Naive B cell (primary cell): Measurements from ENCODE around the gene G3BP2. TPM values are rescaled to one million over a fixed set of nuclear protein-coding genes. Genes with fewer than 3 reads are reported as not detected.

Source experiments
- ATAC-seq, 2 donors: fragments of 150-1000 bp; cut with Tn5 transposase; 2 replicates each; pipeline ENCODE4 v1.10.0; 2021; ENCODE audit warnings: low read depth in 2 of 2, mild to moderate bottlenecking in 2 of 2, moderate library complexity in 2 of 2
- DNase-seq: peaks from one replicate; pipeline ENCODE4 v3.0.0; 2022
- H3K27ac Mint-ChIP-seq, 6 donors: one replicate each; pipeline ENCODE4 v1.8.0; 2020 to 2022; ENCODE audit warnings: mild to moderate bottlenecking in 6 of 6, mixed read lengths in 6 of 6, moderate library complexity in 5 of 6, inconsistent platforms in 2 of 6
- H3K27me3 Mint-ChIP-seq, 3 donors: one replicate each; pipeline ENCODE4 v1.8.0; 2021 to 2022; ENCODE audit warnings: mixed read lengths in 3 of 3, mild to moderate bottlenecking in 1 of 3
- H3K36me3 Mint-ChIP-seq, 2 donors: one replicate each; pipeline ENCODE4 v1.8.0; 2020 to 2022; ENCODE audit warnings: mixed read lengths in 2 of 2, inconsistent platforms in 1 of 2, mild to moderate bottlenecking in 1 of 2
- H3K4me1 Mint-ChIP-seq, 3 donors: one replicate each; pipeline ENCODE4 v1.8.0; 2020 to 2022; ENCODE audit warnings: mixed read lengths in 3 of 3, inconsistent platforms in 1 of 3, mild to moderate bottlenecking in 1 of 3, moderate library complexity in 1 of 3
- H3K4me3 Mint-ChIP-seq, 8 donors: one replicate each; pipeline ENCODE4 v1.8.0; 2020 to 2022; ENCODE audit warnings: mild to moderate bottlenecking in 8 of 8, mixed read lengths in 8 of 8, moderate library complexity in 8 of 8, inconsistent platforms in 2 of 8
- H3K9me3 Mint-ChIP-seq, 7 donors: one replicate each; pipeline ENCODE4 v1.8.0; 2020 to 2022; ENCODE audit warnings: mixed read lengths in 7 of 7, mild to moderate bottlenecking in 5 of 7, inconsistent platforms in 2 of 7, moderate library complexity in 1 of 7
- polyA plus RNA-seq, 6 donors: library from polyadenylated mRNA; unstranded; fragments of 300-500 nt; fragmentation: Illumina TruSeq; gene quantifications; one replicate each; pipeline ENCODE4 v1.2.3, GENCODE V29; 2021; ENCODE audit warnings: low read depth in 6 of 6

The G3BP2 gene
- polyA plus RNA-seq, 6 donors from 2014 or later: 73.9 to 103 (median 80.5) TPM

DNA sequence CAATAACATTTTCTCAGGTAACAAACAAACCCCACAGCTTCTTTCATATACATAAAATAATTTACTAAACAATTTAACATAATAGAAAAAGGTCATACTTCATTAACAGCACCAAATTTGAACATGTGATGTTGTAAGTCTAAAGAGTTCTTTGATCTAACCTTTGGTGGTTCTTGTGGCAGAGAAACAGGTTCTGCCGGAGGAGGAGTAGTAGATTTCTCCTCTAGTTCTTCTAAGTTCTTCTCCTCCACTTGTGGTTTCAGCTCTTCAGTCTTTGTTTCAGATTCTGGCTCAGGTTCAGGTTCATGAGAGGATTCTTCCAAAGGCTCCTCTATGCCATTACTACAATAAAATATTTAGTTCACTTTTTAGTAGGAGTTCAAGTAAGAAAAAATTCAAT lies 18.3 kb downstream of the G3BP2 start:
- ATAC-seq (no peak), DNase-seq (no peak)
- Mint-ChIP-seq H3K27me3 (no peaks in the 10 kb centered on the region), H3K36me3 (peaks cover 23 to 24% of the 10 kb centered on the region in 2 donors), H3K27ac (peak overlapping the region in 2 of 6 donors; percentile 66), H3K9me3 (no peaks in the 10 kb centered on the region), H3K4me1 (peaks cover 0 to 6% (median 0%) of the 10 kb centered on the region in 3 donors), H3K4me3 (no peak overlapping the region)

DNA sequence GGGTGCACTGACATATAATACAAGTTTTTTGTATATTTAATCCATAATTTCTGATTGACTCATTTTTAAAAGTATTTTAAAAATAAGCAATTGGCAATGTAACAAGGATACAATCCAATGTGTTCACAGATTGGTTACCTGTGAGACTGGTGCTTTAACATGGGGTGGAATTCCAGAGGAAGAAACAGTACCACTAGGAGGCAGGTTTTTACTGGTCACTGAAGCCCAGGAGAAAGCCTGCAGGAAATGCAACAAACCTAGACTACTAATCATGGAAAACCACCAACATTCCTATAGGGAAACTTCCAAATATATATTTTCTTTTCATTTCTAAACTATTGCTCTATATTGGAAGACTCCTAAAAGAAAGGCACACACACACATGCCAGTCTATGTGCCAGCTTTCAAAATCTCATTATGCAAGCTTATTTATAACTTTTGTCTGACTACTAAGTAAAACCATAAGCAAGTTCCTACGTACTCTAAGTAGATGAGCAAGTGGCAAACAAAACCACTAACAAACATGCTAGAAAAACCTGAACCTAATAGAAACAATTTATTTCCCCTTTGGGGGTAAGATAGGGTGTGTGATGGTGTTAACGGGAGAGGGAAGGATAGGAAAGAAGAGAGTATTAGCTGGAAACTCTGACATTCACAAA lies 19.2 kb downstream of the G3BP2 start:
- Mint-ChIP-seq H3K4me3 (no peak overlapping the region), H3K27ac (peak overlapping the region in 2 of 6 donors; percentile 66 to 92), H3K36me3 (peaks cover 21 to 24% of the 10 kb centered on the region in 2 donors), H3K9me3 (no peaks in the 10 kb centered on the region), H3K4me1 (peaks cover 0 to 6% (median 0%) of the 10 kb centered on the region in 3 donors), H3K27me3 (no peaks in the 10 kb centered on the region)
- DNase-seq (no peak), ATAC-seq (no peak)

DNA sequence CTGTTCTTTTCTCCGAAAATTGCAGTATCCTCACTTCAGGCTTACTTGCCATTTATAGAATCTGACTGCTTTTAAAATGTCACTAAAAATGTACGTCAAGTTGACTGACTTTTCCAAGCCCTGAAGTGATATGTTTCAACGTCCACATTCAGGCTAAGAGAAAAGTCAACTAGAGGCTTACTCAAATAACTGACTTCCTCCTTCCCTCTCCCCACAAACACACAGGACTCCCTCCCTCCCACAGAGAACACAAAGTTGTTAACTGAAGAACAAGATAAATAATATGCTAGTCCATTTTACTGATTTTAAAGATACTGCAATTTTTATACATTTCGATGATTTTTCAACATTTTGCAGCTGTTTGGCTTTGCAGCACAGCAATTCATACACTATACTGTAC lies 29.1 kb downstream of the G3BP2 start:
- Mint-ChIP-seq H3K36me3 (peaks cover 13 to 24% of the 10 kb centered on the region in 2 donors), H3K27me3 (no peaks in the 10 kb centered on the region), H3K9me3 (no peaks in the 10 kb centered on the region), H3K4me1 (peaks cover 0 to 1% (median 0%) of the 10 kb centered on the region in 3 donors), H3K27ac (peak overlapping the region in 3 of 6 donors; percentile 10 to 68 (median 26)), H3K4me3 (no peak overlapping the region)
- no peak for DNase-seq
- ATAC-seq: no peak

DNA sequence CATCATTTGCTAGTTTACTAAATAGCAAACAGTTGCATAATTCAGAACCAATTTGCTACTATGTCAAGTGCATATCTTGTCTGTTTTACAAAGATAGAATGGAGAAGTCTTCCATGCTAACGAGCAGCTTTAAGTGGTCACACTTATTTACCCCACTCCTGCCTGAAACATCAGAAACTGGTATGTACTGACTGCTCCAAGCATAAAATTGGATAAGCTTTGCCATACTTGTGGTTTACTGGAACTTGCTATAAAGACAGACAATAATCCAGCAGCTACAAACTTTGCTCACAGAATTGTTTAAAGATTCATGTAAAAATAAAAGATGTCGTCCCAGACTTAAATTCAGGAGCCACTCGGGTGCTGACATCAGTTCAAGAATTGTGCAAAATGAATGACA lies 29.6 kb downstream of the G3BP2 start:
- DNase-seq (no peak), ATAC-seq (no peak)
- peaks cover 13 to 24% of the 10 kb centered on the region in 2 donors for H3K36me3 Mint-ChIP-seq
- H3K9me3 Mint-ChIP-seq: no peaks in the 10 kb centered on the region
- no peak overlapping the region for H3K4me3 Mint-ChIP-seq
- H3K27ac Mint-ChIP-seq: peak overlapping the region in 1 of 6 donors; percentile 68
- H3K27me3 Mint-ChIP-seq: no peaks in the 10 kb centered on the region
- H3K4me1 Mint-ChIP-seq: peaks cover 0 to 5% (median 0%) of the 10 kb centered on the region in 3 donors

DNA sequence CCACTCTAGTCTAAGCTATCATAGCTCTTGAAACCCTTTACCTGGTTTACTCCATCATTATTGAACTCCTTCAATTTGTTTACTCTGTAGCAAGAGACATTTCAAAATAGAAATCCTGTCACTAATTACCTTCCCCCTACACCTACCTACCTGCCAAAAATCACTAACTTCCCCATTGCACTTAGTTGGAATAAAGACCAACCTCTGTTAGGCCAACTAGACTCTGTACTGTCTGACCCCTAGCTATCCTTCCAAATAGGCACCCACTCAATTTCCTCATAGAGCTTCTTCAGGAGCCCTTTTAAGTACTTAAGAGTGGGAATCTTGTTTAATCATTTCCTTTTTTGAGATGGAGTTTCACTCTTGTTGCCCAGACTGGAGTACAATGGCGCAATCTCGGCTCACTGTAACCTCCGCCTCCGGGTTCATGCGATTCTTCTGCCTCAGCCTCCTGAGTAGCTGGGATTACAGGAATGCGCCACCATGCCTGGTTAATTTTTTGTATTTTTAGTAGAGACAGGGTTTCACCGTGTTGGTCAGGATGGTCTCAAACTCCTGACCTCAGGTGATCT lies 34.0 kb downstream of the G3BP2 start:
- ATAC-seq: no peak
- Mint-ChIP-seq H3K4me3 (no peak overlapping the region), H3K9me3 (no peaks in the 10 kb centered on the region), H3K4me1 (peaks cover 0 to 5% (median 0%) of the 10 kb centered on the region in 3 donors), H3K27ac (peak overlapping the region in 1 of 6 donors; percentile 79), H3K27me3 (no peaks in the 10 kb centered on the region), H3K36me3 (peaks cover 1 to 2% of the 10 kb centered on the region in 2 donors)
- no peak for DNase-seq

DNA sequence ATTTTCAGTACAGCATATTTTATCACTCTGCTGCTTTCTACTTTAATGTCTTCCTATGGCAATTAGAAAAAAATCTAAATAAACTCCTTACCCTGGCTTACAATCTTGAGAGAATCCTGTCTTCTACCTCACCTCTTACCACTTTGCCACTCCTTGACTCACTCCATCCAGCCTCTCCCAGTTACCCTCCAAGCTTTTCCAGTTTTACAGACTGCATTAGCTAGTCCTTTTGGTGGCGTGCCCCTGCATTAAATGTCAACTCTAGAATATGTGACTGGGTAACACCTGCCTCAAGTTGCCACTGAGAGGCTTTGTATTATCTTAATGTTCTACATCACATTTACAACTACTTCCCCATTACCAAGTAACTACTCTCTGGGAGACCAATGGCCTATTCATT lies 35.4 kb downstream of the G3BP2 start:
- Mint-ChIP-seq H3K4me3 (no peak overlapping the region), H3K27me3 (no peaks in the 10 kb centered on the region), H3K9me3 (no peaks in the 10 kb centered on the region), H3K4me1 (peaks cover 0 to 5% (median 0%) of the 10 kb centered on the region in 3 donors), H3K36me3 (no peaks in the 10 kb centered on the region), H3K27ac (peak overlapping the region in 1 of 6 donors; percentile 8)
- no peak for DNase-seq
- ATAC-seq: no peak

DNA sequence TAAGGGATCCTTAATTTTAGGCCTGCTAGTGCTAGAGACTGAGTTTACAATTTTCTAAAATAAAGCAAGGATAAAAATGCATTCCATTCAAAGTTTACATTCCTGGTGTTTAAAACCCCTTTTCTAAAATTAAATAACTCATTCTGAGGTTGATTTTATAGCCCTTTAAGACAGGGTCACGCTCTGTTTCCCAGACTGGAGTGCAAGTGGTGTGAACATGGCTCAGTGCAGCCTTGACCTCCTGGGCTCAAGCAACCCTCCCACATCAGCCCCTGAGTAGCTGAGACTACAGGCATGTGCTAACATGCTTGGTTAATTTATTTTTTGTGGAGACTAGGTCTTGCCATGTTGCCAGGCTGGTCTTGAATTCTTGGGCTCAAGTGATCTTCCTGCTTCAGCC lies 36.0 kb downstream of the G3BP2 start:
- Mint-ChIP-seq H3K27ac (no peak overlapping the region), H3K4me1 (peaks cover 0 to 5% (median 0%) of the 10 kb centered on the region in 3 donors), H3K27me3 (no peaks in the 10 kb centered on the region), H3K9me3 (no peaks in the 10 kb centered on the region), H3K36me3 (no peaks in the 10 kb centered on the region), H3K4me3 (no peak overlapping the region)
- no peak for DNase-seq
- no peak for ATAC-seq

DNA sequence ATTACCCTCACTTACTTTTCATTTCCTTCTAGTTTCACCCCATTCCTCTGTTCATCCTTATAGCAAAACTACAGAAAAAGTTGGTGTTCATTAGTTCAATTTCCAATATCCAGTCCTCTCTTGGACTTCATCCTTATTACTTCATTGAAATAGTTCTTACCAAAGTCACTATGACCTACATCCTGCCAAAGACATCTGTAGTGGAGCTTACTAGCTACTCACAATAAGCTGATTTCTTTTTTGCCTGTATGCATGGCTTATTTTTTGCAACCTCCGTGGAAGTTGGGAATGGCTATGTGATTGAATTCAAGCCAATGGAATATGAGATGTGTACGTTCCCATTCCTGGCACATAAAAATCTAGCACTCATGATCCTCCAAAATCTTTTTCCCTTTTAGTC lies 38.3 kb downstream of the G3BP2 start:
- DNase-seq (no peak), ATAC-seq (no peak)
- no peaks in the 10 kb centered on the region for H3K36me3 Mint-ChIP-seq
- H3K27me3 Mint-ChIP-seq: no peaks in the 10 kb centered on the region
- peak overlapping the region in 1 of 6 donors; percentile 45 for H3K27ac Mint-ChIP-seq
- no peaks in the 10 kb centered on the region for H3K9me3 Mint-ChIP-seq
- H3K4me1 Mint-ChIP-seq: peaks cover 6 to 12% (median 10%) of the 10 kb centered on the region in 3 donors
- H3K4me3 Mint-ChIP-seq: no peak overlapping the region

DNA sequence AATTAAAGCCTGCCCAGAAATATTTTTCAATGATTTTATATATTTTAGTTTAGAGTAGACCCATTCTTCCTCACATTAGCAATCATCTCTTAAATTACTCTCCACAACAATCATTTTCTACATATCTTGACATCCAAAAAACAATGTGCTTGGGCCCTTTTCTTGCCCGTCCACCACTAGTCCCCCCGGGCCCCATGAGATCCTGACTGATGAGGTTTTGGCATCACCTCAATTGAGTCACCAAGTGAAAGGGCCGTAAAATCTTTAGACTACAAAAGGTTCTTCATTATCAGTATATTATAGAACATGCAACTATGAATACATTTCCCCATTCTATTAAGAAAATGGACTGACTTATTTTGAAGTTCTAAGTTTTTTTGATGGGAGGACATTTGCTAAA lies 38.9 kb downstream of the G3BP2 start:
- Mint-ChIP-seq H3K4me3 (no peak overlapping the region), H3K27ac (no peak overlapping the region)
- ATAC-seq: no peak

DNA sequence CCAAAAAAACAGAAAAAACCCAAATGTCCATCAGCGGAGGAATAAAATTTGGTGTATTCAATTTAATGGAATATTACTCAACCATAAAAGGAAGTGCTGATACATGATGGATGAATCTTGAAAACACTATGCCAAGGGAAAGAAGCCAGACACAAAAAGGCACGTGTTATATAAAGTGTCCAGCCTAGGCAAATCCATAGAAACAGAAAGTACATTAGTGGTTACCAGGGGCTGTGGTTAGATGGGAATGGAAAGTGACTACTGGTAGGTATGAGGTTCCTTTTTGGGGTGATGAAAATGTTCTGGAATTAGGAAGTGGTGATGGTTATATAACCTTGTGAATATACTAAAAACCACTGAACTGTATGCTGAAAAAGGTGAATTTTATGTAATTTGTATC lies 39.4 kb downstream of the G3BP2 start:
- H3K27ac Mint-ChIP-seq: peak overlapping the region in 1 of 6 donors; percentile 69
- no peak for ATAC-seq
- H3K36me3 Mint-ChIP-seq: no peaks in the 10 kb centered on the region
- DNase-seq: no peak
- H3K4me1 Mint-ChIP-seq: peaks cover 6 to 11% (median 9%) of the 10 kb centered on the region in 3 donors
- H3K4me3 Mint-ChIP-seq: no peak overlapping the region
- H3K27me3 Mint-ChIP-seq: no peaks in the 10 kb centered on the region
- H3K9me3 Mint-ChIP-seq: no peaks in the 10 kb centered on the region

More for the DNA sequence above, 38.9 kb downstream of the G3BP2 start:
- Mint-ChIP-seq H3K36me3 (no peaks in the 10 kb centered on the region), H3K4me1 (peaks cover 6 to 12% (median 11%) of the 10 kb centered on the region in 3 donors), H3K27me3 (no peaks in the 10 kb centered on the region), H3K9me3 (no peaks in the 10 kb centered on the region)
- no peak for DNase-seq

DNA sequence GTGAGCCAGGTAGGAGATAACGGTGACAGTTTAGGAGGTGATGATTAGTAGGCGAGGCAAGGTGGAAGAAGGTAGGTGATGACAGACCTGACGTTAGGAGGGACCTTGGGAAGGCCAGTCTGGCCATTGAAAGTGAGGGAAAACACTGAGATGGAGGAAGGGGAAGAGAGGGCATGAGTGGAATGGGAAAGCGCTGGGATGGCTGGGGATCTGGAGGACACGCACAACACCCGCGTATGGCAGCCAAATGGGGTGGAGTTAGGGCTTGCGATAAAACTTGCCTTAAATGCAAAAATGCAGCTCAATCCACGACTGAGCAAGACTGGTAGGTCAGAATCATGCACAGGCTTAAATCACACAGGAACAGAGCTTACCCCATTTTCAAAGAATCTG lies 42.3 kb downstream of the G3BP2 start:
- no peaks in the 10 kb centered on the region for H3K36me3 Mint-ChIP-seq
- peak overlapping the region; percentile 8 to 96 (median 80) for H3K27ac Mint-ChIP-seq
- no peaks in the 10 kb centered on the region for H3K27me3 Mint-ChIP-seq
- H3K4me3 Mint-ChIP-seq: peak overlapping the region; percentile 85 to 96 (median 92)
- H3K4me1 Mint-ChIP-seq: peaks cover 6 to 11% (median 8%) of the 10 kb centered on the region in 3 donors
- DNase-seq (no peak), ATAC-seq (no peak)
- no peaks in the 10 kb centered on the region for H3K9me3 Mint-ChIP-seq

DNA sequence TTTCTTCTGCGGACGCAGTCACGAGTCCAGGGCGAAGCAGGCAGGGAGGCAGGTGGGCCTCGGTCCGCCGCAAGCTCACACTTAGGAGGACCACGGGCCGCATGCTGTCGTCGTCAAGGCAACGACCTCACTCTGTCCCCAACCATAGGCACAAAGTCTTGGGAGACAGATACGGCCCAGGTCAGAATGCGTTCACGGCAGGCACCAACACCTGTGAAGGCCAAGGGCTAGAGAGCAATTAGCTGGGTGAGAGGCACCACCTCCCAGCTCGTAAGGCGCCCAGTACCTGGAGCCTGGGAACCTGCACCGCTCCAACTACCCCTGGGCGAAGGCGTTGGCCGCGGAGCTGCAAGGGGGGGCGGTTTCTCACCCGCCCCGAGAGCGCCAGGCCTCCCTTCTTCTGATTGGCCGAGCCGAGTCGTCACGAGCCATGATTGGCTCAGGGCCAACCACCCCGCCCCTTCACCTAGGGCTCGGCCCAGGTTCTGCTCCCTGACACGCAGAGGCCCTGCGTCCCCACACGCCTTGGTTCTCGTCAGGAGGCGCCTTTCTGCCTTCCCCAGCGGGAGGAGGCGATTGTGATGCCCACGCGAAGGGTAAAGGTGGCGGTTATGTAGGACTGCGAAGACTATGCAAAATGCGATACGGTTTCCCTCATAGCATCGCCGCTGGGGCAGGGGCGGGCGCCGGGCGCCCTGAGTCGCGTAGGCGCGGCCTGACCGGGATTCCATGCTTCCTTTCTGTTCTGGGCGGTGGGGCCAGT lies 42.9 kb downstream of the G3BP2 start, which contains the start of gene CDKL2:
TSS of gene CDKL2 (minus strand) at position 355 of the 763 bp plus-strand sequence. CDS start 4,540 bp downstream, outside the sequence.
- DNase-seq (peak; percentile 91), ATAC-seq (peak; percentile 99)
- H3K4me3 Mint-ChIP-seq: peak within 1 kb of the TSS; percentile 85 to 96 (median 92)
- H3K4me1 Mint-ChIP-seq: peaks cover 6 to 11% (median 8%) of the 10 kb centered on the region in 3 donors
- no peaks in the 10 kb centered on the region for H3K27me3 Mint-ChIP-seq
- H3K27ac Mint-ChIP-seq: peak within 1 kb of the TSS; percentile 19 to 96 (median 80)
- no peaks in the 10 kb centered on the region for H3K36me3 Mint-ChIP-seq
- no peaks in the 10 kb centered on the region for H3K9me3 Mint-ChIP-seq

DNA sequence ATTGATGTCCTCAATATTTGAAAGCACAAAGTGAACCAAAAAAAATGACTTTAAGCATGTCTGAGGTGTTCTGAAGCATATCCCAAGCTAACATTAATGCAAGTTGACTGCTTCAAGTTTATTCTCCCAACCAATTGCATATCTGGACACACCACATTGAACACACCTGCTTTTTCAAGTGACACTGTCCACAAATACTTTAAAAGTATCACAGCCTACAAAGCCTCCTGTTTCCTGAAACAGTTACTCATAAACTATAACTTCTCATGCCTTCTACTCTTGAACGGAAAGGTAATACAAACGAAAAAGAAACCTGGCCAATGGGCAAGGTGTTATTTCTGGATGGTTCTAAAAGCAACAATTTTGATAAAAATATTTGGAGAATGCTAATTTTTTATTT lies 44.0 kb downstream of the G3BP2 start:
- Mint-ChIP-seq H3K36me3 (no peaks in the 10 kb centered on the region), H3K27ac (peak overlapping the region in 2 of 6 donors; percentile 19 to 58), H3K27me3 (no peaks in the 10 kb centered on the region), H3K4me1 (peaks cover 6 to 11% (median 8%) of the 10 kb centered on the region in 3 donors), H3K9me3 (no peaks in the 10 kb centered on the region), H3K4me3 (peak overlapping the region in 5 of 8 donors; percentile 41 to 74 (median 63))
- DNase-seq: no peak
- ATAC-seq: no peak
